ENCODE data around the gene TEKT2.

Gene TEKT2, protein sequence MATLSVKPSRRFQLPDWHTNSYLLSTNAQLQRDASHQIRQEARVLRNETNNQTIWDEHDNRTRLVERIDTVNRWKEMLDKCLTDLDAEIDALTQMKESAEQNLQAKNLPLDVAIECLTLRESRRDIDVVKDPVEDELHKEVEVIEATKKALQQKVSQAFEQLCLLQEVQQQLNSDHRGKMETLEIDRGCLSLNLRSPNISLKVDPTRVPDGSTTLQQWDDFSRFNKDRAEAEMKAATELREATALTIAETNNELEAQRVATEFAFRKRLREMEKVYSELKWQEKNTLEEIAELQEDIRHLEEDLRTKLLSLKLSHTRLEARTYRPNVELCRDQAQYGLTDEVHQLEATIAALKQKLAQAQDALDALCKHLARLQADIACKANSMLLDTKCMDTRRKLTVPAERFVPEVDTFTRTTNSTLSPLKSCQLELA

GRCh38 chr1:36083635-36084496, at the start of gene TEKT2:
Gene TEKT2, plus strand, starts transcription at chr1:36084094. Its CDS starts 828 bp downstream, at chr1:36084922.
- DNase-seq: peak; percentile 47

GRCh38 chr1:36034692-36035091, 49.2 kb upstream of the TEKT2 start:
- DNase-seq: no peak

DNA sequence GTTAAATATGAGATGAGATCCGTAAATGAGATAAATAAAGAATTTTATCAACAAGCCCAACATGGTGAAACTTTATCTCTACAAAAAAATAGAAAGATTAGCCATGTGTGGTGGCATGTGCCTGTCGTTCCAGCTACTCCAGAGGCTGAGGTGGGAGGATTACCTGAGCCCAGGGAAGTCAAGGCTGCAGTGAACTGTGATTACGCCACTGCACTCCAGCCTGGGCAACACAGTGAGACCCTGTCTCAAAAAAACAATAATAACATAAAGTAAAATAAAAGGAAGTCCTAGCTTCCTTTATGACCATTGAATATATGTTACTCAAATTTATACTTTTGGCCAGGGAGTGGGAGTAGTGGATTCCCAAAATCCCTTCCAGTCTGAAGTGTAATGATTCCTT, 48.7 kb upstream of the TEKT2 start:
- no peak for DNase-seq

DNA sequence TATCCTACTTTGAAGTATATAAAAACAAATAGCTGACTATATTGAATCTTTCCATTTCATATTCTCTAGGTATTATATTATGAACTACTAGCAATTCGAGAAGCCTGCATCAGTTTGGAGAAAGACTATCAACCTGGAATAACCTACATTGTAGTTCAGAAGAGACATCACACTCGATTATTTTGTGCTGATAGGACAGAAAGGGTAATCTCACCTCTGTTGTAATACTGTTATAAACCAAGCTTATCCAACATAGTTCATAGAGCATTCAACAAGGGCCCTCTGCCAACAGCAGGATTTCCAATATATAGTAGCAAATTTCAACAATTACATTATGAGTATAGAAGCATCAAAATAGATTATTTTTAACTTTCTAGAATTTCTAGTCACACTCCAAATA, 43.7 kb upstream of the TEKT2 start:
- no peak for DNase-seq

DNA sequence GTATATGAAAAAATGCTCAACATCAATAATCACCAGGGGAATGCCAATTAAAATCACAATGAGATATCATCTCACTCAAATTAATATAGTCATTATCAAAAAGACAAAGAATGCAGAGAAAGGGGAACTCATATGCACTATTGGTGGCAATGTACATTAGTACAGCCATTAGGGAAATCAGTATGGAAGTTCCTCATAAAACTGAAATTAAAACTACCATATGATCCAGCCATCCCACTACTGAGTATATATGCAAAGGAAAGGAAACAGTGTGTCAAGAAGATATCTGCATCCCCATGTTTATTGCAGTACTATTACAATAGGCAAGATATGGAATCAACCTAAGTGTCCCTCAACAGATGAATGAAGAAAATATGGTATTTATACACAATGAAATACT, 32.1 kb upstream of the TEKT2 start:
- DNase-seq: no peak

GRCh38 chr1:36053978-36054377, 29.9 kb upstream of the TEKT2 start:
- no peak for DNase-seq

GRCh38 chr1:36055706-36056105, 28.2 kb upstream of the TEKT2 start:
- DNase-seq: no peak

- no peak for DNase-seq
Measured at GRCh38 chr1:36062315-36062714, 21.6 kb upstream of the TEKT2 start.

GRCh38 chr1:36067871-36068270, 16.0 kb upstream of the TEKT2 start:
- DNase-seq: no peak

GRCh38 chr1:36068866-36069265, 15.0 kb upstream of the TEKT2 start:
- no peak for DNase-seq

DNA sequence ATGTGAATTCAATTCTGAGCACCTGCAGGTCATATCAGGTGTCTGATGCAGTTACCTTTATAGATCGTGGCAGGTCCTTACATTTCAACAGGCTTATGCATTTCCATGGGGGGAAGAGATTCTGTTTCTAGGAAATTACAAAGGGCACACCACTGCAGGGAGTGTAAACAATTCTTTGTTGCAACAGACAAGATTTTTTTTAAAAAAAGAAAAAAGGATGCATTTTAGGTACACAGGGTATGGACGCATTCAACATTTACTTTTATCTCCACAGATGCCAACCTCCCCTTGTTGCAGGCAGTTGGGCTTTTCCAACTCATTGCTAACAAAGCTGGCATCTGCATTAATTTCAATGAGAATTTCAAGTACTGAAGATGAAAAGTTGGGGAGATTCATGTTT, 13.5 kb upstream of the TEKT2 start:
- no peak for DNase-seq

- no peak for DNase-seq
Measured at GRCh38 chr1:36076979-36077573, 6.8 kb upstream of the TEKT2 start.

DNA sequence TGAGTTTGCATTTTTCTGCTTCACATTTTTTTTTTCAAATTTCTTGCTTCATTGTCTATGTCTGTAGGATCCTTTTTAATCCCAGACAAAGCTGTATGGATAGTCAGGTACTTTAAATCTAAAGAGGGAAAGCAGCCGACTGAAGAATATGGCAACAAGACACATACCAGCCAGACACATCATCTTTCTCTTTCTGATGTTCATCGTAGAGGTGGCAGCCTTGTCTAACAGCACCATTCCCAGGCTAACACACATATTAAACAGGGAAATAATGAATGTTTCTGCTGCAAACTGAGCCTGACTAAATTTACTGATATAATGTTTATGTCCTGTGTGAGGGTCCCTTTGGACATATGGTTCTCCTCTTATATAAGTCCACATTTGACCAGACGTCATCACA, 3.7 kb upstream of the TEKT2 start:
- DNase-seq: no peak

DNA sequence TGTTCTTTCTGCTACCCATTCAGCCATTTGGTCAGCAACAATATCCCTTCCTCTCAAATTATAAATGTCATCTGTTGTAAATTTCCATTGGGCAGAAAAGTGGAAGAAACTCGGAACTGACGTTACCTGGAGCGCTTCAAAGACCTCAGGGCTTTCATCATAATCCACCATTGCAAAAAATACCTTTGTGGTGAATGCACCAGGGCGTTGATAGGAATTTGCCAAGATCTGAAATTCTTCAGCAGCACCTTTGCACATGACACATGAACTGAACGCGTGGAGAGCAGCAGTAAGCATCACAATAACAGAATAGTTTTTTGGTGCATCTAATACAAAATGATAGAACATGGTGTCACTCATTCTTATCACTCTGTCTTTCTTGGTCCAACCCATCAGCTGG, 3.1 kb upstream of the TEKT2 start:
- no peak for DNase-seq

DNA sequence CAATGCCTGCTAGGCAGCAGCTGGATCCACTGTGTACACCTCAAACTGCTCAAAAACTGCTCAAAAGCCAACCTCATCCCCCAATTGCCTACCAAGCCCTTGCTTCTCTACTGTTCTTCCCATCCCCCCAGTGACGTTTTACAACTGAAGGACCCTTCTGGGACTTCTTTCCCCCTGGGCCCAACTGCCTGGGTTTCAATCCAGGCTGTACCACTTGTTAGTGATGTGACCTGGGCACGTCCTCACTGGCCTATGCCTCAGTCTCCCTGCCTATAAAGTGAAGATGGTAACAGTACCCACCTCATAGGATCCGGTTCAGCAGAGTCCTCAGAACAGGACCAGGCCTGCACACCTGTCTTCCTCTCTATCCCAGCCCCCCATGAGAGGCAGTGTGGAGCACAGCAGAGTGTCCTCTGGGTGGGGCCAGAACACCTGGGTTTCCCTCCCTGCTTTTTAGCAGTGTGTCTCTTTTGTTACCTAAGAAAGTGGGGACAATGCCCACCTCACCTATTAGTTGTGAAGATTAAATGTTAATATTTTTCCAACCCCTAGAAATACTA, 1.9 kb upstream of the TEKT2 start:
- no peak for DNase-seq

DNA sequence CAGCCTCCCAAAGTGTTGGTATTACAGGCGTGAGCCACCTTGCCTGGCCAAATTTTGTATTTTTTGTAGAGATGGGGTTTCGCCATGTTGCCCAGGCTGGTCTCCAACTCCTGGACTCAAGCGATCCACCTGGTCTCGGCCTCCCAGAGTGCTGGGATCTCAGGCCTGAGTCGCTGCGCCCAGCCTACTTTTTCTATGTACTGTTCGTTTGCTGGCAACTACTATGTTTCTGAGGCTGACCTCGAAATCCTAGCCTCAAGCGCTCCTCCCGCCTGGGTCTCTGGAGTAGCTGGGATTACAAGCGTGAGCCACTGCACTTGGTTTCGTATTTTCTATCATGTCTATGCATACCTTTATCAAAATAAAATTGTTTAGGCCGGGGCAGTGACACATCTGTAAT, 675 bp upstream of the TEKT2 start:
- no peak for DNase-seq

GRCh38 chr1:36084497-36085115, 712 bp downstream of the TEKT2 start:
- peak; percentile 67 for DNase-seq

DNA sequence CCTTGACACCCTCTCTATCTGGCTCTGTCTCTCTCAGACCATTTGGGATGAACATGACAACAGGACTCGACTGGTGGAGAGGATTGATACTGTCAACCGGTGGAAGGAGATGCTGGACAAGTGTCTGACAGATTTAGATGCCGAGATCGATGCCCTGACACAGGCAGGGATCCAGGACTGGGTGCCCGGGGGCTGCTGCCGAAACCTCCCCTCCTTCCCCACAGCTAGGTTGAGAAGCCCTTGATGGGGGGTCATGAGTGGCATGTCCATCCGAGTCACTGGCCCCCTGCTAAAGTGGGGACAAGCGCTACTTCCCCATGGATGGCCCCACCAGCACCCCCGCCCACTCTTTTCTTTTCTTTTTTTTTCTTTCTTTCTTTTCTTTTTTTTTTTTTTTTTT, 1.2 kb downstream of the TEKT2 start:
- no peak for DNase-seq

- DNase-seq: no peak
Measured at GRCh38 chr1:36085686-36086526, 2.0 kb downstream of the TEKT2 start.

- no peak for DNase-seq
Measured at GRCh38 chr1:36086529-36087232, 2.8 kb downstream of the TEKT2 start.
